NCI-H2171 (cell line): Measurements from ENCODE around the gene PANX3.

Source experiments
- DNase-seq: peaks from one replicate; lab custom pipeline; 2025; lab: John Stamatoyannopoulos, UW

Gene PANX3

GRCh38 chr11:124657904-124658303 lies 46.7 kb downstream of the PANX3 start:
- peak; percentile 67 for DNase-seq

DNA sequence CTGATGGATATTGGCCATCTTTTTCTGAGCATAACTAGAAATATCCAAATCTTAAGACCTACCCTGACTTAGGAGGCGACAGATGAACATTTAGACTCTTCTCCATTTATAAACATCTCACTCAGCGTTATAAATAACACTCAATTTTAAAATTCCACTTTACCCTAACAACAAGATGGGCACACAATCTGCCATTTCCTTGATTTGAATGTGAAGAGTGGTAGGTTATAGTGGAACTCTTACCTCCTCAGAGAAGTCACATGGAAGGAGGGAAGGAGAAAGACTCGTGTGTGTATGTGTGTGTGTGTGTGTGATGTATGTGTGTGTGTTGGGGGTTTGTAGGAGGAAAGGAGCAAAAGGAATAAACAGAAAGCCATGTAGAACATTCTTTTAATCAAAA lies 47.3 kb downstream of the PANX3 start:
- DNase-seq: no peak

GRCh38 chr11:124658986-124659385 lies 47.8 kb downstream of the PANX3 start:
- DNase-seq: no peak

DNA sequence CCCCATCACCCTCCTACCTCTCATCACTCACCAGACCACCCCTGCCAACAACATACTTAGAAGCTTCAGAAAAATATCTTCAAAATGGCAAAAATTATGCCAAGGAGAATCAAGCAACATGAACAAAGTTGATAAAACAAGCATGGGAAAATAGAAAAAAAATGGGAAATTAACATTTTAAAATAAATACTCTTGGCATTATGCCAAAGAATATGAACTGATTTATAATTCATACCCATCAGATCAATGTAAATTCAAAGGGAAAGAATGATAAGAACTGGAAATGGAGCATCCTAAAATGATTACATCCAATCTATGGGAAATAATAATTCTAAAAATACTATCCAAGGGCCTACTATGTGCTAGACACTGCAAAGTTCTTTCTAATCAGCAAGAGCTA lies 50.3 kb downstream of the PANX3 start:
- no peak for DNase-seq

- no peak for DNase-seq
Measured at GRCh38 chr11:124662106-124662505, 50.9 kb downstream of the PANX3 start.

GRCh38 chr11:124663861-124664260 lies 52.6 kb downstream of the PANX3 start:
- DNase-seq: no peak

DNA sequence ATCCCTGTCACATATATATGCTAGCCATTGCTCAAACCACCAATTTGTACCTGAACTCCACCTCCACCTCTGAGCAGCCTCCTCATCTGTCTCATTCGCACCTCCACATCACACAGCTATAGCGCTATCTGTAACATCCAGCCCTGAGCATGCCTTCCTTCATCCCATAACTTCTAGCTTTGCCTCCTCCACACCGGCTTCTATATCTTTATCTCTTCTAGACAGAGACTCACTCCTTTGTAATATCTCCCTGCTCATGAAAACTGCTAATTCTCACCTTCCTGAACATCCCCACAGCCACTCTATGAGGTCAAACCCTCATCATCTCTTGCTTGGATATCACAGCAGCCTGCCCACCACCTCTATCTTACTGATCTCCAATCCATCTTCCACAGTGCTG lies 56.4 kb downstream of the PANX3 start:
- no peak for DNase-seq

DNA sequence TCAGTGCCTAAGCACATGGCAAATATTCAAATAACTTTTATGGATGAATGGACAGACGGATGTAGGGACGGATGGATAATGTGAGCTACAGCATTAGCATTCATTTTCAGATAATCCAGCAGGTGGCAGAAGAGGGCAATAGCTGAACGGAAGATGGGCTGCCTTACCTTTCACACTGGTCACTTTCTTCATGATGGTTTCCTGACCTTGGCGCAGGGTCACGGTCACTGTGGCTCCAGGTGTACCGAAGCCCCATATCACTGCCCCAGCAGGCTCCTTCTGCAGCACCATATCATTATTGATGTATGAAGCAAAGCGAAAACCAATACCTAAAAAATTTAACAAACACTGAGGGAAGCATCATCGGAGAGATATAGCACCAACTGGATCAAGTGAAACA lies 58.0 kb downstream of the PANX3 start:
- DNase-seq: no peak
